ENCODE measurements around the gene DEK. TPM values are rescaled to one million over a fixed set of nuclear protein-coding genes. Genes with fewer than 3 reads are reported as not detected.
"Not testable (repeated sequence)": the region's sequence is repeated elsewhere in the genome, so short reads cannot be mapped to it uniquely, and the experiment has no call there.

Gene DEK
- total RNA-seq, 1 donor from 2014 or later, result 33.8 TPM

DNA sequence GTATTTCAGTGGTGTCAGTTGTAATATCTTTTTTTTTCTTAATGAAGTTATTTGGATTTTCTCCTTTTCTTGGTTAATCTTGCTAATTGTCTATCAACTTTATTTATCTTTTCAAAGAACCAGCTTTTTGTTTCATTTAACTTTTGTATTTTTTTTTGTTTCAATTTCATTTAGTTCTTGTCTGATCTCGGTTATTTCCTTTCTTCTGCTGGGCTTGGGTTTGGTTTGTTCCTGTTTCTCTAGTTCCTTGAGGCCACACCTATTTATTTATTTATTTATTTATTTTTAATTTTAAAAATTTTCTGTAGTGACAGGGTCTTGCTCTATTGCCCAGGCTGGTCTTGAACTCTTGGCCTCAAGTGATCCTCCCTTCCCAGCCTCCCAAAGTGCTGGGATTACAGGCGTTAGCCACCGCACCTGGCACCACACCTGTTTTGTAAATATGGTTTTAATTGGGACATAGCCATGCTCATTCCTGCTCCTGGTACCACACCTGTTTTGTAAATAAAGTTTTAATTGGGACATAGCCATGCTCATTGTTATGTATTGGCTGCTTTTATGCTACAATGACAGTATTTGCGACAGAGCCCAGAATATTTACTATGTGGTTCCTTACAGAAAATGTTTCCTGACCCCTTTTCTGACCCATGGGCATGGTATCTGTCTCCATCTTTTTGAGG is 86.9 kb downstream of the DEK start:
- Mint-ChIP-seq H3K4me1 (ENCODE audit: low read depth, unreplicated experiment) (no peaks in the 10 kb centered on the region), H3K27me3 (ENCODE audit: unreplicated experiment) (no peaks in the 10 kb centered on the region), H3K27ac (ENCODE audit: unreplicated experiment) (no peak overlapping the region), H3K4me3 (ENCODE audit: unreplicated experiment) (no peak overlapping the region), H3K36me3 (ENCODE audit: unreplicated experiment) (peaks cover 21% of the 10 kb centered on the region), H3K9me3 (ENCODE audit: unreplicated experiment) (no peaks in the 10 kb centered on the region)
- no peak for DNase-seq
- TF ChIP-seq, protein P1, sequence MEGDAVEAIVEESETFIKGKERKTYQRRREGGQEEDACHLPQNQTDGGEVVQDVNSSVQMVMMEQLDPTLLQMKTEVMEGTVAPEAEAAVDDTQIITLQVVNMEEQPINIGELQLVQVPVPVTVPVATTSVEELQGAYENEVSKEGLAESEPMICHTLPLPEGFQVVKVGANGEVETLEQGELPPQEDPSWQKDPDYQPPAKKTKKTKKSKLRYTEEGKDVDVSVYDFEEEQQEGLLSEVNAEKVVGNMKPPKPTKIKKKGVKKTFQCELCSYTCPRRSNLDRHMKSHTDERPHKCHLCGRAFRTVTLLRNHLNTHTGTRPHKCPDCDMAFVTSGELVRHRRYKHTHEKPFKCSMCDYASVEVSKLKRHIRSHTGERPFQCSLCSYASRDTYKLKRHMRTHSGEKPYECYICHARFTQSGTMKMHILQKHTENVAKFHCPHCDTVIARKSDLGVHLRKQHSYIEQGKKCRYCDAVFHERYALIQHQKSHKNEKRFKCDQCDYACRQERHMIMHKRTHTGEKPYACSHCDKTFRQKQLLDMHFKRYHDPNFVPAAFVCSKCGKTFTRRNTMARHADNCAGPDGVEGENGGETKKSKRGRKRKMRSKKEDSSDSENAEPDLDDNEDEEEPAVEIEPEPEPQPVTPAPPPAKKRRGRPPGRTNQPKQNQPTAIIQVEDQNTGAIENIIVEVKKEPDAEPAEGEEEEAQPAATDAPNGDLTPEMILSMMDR (IDR thresholded peaks at IDR 0.05; ENCODE audit: partially characterized antibody, unreplicated experiment), result no peak

DNA sequence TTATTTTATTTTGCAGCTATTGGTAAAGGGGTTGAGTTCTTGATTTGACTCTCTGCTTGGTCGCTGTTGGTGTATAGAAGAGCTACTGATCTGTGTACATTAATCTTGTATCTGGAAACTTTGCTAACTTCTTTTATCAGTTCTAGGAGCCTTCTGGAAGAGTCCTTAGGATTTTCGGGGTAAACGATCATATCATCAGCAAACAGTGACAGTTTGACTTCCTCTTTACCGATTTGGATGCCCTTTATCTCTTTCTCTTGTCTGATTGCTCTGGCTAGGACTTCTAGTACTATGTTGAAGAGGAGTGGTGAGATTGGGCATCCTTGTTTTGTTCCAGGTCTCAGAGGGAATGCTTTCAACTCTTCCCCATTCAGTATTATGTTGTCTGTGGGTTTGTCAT is 88.1 kb downstream of the DEK start:
- H3K4me3 Mint-ChIP-seq (ENCODE audit: unreplicated experiment); H3K9me3 Mint-ChIP-seq (ENCODE audit: unreplicated experiment); DNase-seq; H3K4me1 Mint-ChIP-seq (ENCODE audit: low read depth, unreplicated experiment); H3K27me3 Mint-ChIP-seq (ENCODE audit: unreplicated experiment); H3K27ac Mint-ChIP-seq (ENCODE audit: unreplicated experiment): not testable (repeated sequence)
- peaks cover 21% of the 10 kb centered on the region for H3K36me3 Mint-ChIP-seq (ENCODE audit: unreplicated experiment)

Other genes starting within 250 kb of the DEK start
- 0.17 TPM for gene NHLRC1, start 141.9 kb downstream of the DEK start, total RNA-seq (ENCODE audit: unreplicated experiment)
- 3.4 TPM for gene TPMT, start 109.5 kb downstream of the DEK start, total RNA-seq (ENCODE audit: unreplicated experiment)
- gene KDM1B, start 109.1 kb downstream of the DEK start, total RNA-seq (ENCODE audit: unreplicated experiment), result 21.1 TPM
- not detected for gene RNF144B, start 122.8 kb upstream of the DEK start, total RNA-seq (ENCODE audit: unreplicated experiment)